Keratinocyte (primary cell): Measurements from ENCODE around the gene FKBP11.

Experiments
- EZH2 ChIP-seq: IDR thresholded peaks from one replicate; pipeline ENCODE4 v1.6.1; 2012; ENCODE audit warnings: inconsistent platforms, mild to moderate bottlenecking, low read length, moderate library complexity
- TF ChIP-seq, protein P1 (sequence below), 3 experiments: IDR thresholded peaks in 1 of 3; conservative IDR thresholded peaks in 1 of 3; optimal IDR thresholded peaks in 1 of 3; 2 replicates in 2 of 3; 3 replicates in 1 of 3; pipeline versions ENCODE3 to v1.5.1; 2011; ENCODE audit warnings: low read length in 3 of 3, mild to moderate bottlenecking in 3 of 3, moderate library complexity in 2 of 3, control low read depth in 1 of 3, inconsistent platforms in 1 of 3; ENCODE audit not compliant: insufficient read depth in 2 of 3; ENCODE audit errors: extremely low read depth in 1 of 3

DNA sequence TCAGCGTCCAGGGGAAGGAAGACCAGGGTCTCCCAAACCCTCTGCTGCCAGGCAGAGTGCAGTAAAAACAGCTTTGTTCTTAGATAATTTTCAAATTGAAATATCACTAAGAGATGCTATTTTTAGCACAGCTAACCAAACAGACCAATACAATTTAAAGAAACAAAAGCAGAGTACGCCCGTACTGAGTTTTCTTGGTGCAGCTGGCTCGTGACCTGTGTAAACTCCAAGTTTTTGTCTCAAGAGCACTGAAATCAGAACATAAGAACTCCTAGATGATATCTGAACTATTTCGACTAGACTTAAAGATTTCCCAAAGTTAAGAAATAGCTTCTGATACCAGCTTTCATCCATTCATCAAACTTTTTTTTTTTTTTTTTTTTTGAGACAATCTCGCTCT, 21.7 kb upstream of the FKBP11 start:
- TF ChIP-seq, protein P1, sequence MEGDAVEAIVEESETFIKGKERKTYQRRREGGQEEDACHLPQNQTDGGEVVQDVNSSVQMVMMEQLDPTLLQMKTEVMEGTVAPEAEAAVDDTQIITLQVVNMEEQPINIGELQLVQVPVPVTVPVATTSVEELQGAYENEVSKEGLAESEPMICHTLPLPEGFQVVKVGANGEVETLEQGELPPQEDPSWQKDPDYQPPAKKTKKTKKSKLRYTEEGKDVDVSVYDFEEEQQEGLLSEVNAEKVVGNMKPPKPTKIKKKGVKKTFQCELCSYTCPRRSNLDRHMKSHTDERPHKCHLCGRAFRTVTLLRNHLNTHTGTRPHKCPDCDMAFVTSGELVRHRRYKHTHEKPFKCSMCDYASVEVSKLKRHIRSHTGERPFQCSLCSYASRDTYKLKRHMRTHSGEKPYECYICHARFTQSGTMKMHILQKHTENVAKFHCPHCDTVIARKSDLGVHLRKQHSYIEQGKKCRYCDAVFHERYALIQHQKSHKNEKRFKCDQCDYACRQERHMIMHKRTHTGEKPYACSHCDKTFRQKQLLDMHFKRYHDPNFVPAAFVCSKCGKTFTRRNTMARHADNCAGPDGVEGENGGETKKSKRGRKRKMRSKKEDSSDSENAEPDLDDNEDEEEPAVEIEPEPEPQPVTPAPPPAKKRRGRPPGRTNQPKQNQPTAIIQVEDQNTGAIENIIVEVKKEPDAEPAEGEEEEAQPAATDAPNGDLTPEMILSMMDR (optimal IDR thresholded peaks at IDR 0.05 in 1 of 3, IDR thresholded peaks at IDR 0.05 in 1 of 3, conservative IDR thresholded peaks at IDR 0.05 in 1 of 3; ENCODE audit: extremely low read depth in 1 of 3, insufficient read depth in 2 of 3, low read length in 3 of 3): no peak
- TF ChIP-seq EZH2: no peak
